GM19239 (cell line): ENCODE measurements around the gene STRA8.

ENCODE experiments used
- DNase-seq: peaks from one replicate; pipeline ENCODE4 v3.0.0; 2011; ENCODE audit warnings: low spot score; ENCODE audit not compliant: insufficient read length
- FAIRE-seq: peaks from 2 replicates; lab custom pipeline; 2011; peaks lifted over from hg19 to GRCh38; lab: Jason Lieb, UNC

The STRA8 gene

GRCh38 chr7:135291809-135292253 is 58.2 kb downstream of the STRA8 start:
- FAIRE-seq (no peak), DNase-seq (no peak)

DNA sequence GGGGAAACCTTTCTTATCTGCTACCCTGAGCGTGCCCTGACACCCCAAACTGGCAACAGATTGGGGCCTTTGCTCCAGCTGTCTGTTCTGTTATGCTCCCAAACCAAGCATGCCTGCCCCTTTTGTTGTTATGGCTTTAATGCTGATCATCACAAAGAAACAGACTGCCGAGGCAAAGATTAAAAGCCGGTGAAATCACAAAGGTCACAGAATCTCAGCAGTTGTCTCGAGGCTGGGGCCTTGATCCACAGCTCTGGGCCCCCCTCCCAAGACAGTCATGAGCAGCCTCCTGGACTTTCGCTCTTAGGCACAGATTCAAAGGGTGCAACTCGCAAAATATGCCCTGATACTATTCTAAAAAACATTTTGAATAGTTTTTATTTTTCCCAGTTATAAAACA is 65.6 kb downstream of the STRA8 start:
- no peak for FAIRE-seq
- DNase-seq: no peak

- FAIRE-seq (no peak), DNase-seq (no peak)
These were observed 67.5 kb downstream of the STRA8 start for GRCh38 chr7:135300913-135301765.
